Activated naive CD4-positive, alpha-beta T cell (primary cell): Measurements from ENCODE around the gene SH3RF3.

Experiments
- DNase-seq, 4 experiments: peaks; one replicate each; lab custom pipeline; 2025; lab: John Stamatoyannopoulos, UW

Gene SH3RF3

GRCh38 chr2:109377976-109378375, 249.0 kb downstream of the SH3RF3 start:
- DNase-seq = no peak

DNA sequence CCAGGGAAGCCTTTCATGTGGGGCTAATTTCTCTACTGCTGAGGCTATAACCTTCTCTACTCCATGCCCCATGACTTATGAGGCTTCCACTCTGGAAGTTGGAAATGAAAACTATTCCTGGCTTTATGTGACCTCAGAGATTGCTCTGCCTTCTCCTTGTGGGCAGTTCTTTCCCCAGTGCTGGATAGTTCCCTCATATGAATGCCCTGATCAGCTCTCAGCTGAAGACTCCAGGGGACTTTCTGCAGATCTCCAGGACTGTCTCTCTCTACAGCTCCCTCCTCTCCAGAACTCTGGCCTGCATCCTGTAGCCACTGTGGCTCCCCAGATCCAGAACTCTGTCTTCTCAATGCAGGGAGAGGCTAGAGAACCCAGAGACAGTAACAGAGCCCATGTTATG, 249.7 kb downstream of the SH3RF3 start:
- DNase-seq = no peak

- no peak for DNase-seq
Measured at GRCh38 chr2:109379507-109379906, 250.5 kb downstream of the SH3RF3 start.

DNA sequence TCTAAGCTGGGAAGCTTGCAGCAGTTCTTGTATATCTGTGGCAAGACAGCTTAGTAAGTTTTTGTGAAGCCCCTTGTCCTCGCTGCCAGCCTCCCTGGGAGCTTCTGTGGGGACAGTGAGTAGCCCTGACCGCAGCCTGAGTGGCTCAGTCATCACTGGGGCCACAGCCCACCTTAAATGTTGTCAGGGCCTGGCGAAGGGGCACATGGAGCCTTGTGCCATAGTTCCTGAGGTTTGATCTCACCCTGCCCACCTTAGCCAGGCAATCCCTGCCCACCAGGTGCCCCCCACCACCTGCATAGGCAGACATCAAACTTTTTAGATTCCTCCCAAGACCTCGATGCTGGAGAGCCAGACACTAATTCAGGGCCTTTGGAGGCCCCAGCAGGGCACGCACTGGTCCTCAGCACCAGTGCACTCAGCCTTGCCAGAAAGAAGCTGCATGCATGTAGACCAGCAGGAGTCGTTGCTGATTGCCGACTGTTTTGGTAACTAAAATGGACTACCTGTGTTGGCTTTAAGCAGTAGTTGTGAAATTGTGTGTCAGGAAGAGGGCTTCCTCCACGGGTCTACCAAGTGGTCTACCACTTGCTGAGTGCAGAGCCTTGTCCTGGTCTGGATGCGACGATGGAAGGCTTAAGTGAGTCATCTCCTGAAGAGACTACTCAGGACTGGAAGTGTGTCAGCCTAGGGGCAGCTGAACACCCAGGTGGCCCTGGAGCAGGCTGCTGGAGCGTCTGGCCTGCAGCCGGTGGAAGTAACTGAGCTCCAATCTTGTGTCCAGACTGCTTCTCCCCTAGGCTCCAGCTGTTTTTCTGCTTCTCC, 251.7 kb downstream of the SH3RF3 start:
- DNase-seq = no peak

- DNase-seq = no peak
Measured at GRCh38 chr2:109381327-109381820, 252.4 kb downstream of the SH3RF3 start.

DNA sequence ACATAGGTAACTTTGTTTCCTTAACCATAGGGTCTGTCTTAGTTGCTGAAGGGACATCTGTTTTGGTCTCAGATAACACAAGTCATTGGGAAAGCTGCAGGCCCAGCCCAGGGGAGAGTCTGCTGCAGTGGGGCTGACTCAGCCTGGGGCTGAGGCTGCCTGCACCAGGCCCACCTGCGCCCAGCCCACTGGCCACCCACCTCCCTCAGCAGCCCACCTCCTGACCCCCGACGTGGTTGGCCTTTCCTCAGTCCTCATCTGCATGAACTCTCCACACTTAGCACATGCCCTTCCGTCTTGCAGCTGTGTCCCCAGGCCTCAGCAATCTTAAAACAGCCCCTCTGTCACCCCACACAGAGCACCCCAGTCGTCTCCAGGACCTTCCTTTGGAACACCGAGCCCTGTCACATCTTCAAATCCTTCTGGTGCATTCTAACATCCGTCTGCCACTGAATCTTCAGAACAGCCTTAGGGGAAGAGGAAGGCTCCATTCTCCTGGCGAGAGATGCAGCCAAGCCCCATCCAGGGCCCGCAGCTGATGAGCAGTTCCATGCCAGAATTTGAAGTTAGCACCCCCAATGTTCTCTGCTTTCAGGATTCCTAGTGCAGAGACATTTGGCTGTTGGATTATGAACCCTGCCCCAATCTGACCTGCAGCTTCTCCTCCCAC, 253.4 kb downstream of the SH3RF3 start:
- DNase-seq = no peak

- DNase-seq = no peak
Measured at GRCh38 chr2:109382951-109383350, 253.9 kb downstream of the SH3RF3 start.

DNA sequence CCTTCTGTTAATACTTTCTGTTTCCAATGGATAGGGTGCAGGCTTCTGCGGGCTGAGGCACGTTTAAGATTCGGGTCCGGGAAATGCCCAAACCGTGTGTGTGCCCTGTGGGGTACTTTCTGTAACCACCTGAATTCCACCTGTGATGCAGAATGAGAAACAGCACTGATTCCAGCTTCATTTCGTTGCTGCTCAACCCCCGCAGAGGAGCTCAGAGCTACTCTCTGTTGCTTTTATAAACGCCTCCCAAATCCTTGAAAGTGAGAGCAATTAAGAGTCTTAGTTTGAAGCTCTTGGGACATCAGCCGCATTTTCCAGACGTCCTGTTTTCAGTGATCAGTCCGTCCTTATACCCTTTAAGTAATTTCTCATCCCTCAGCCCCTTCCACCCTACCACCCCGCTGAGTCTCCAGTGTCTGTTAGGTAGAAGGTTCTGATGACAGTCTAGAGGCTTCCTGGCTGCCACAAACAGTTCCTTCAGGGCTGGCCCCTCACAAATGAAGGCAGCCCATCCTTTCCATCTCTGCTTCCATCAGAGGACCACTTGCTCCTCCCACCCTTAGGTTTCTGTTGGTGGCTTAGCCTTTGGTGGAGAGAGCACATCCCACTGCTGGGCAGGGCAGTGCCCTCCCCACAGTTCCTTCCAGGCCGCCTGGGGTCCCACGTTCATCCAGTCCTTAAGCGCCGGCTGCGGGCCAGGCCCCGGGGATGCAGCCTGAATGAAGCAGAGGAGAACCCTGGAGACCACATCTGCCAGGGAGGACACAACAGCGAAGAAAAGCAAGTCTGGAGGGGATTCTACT, 254.7 kb downstream of the SH3RF3 start:
- no peak for DNase-seq

GRCh38 chr2:109384308-109385271, 255.6 kb downstream of the SH3RF3 start:
- no peak for DNase-seq

GRCh38 chr2:109385506-109385905, 256.5 kb downstream of the SH3RF3 start:
- DNase-seq = no peak

DNA sequence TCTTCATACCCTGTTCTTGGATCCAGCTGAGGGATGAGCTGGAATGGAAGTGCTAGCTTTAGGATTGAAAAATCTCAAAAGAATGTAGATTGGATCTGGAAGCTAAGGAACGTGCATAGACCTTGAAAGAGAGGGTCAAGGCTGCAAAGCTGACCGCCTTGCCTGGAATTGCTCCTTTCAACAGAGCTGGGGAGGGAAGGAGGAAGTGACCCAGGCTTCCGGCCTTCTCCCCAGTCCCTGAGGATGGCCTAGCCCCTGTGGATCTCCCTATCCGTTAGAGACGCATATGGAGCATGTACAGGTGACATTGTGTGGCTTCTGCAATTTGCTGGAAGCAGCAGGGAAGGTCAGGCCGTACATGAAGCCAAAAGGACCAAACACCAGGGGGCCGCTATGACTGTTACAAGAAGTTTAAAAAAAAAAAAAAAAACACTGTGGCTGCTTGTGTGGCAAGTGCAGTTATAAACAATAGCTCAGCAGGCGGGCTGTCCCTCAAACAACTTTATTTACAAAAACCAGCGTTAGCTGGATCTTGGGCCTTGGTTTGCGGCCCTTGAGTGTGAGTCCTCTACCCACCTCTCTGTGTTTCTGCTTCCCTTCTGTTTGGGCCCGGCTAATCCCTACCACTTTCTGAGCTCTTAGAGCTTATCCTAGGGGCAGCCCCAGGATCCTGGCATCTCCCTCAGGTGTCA, 257.1 kb downstream of the SH3RF3 start:
- DNase-seq = no peak

- DNase-seq = no peak
Measured at GRCh38 chr2:109387221-109387735, 258.3 kb downstream of the SH3RF3 start.

GRCh38 chr2:109387778-109388469, 258.9 kb downstream of the SH3RF3 start:
- no peak for DNase-seq

GRCh38 chr2:109391243-109391642, 262.2 kb downstream of the SH3RF3 start:
- DNase-seq = no peak

GRCh38 chr2:109392140-109392539, 263.1 kb downstream of the SH3RF3 start:
- DNase-seq = no peak

- DNase-seq = no peak
Measured at GRCh38 chr2:109392816-109393661, 264.0 kb downstream of the SH3RF3 start.

- no peak for DNase-seq
Measured at GRCh38 chr2:109393662-109393972, 264.6 kb downstream of the SH3RF3 start.

DNA sequence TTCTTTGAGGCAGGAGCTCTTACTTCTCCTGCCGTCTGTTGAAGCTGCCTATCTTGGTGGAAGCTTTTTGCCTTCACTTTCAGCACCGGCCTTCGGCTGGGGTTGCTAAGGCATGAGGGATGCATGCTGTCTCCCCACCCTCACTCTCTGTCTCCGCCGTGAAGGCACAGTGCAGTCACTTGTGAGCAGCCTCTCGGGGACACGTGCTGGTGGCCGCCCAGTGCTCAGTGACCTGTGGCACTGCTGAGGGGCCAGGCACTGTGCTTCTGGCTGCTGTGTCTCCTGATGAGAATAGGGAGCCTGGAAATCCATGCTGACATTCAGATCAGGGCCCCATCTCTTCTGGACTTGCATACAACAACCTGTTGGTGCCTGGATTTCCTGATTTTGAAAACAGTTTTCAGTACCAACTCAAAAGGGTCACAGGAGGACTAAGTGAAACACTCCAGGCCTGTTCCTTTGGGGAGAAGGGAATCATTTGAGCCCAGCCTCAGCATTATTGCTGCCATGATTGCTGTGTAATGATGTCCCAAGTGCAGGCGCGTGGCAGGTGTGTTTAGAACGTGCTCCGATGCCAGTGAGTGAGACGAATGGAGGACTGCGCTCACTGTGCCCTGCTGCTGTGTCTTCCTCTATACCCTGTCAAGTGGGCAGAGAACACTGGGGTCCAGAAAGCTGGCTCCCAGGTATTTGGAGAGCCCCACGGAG, 266.6 kb downstream of the SH3RF3 start:
- no peak for DNase-seq
